ENCODE results near the gene COL19A1. TPM values are rescaled to one million over a fixed set of nuclear protein-coding genes. Genes with fewer than 3 reads are reported as not detected.

COL19A1 gene
- total and polyA plus RNA-seq, 4 donors: 0.09 to 4.4 (median 0.80) TPM; not detected in 1

DNA sequence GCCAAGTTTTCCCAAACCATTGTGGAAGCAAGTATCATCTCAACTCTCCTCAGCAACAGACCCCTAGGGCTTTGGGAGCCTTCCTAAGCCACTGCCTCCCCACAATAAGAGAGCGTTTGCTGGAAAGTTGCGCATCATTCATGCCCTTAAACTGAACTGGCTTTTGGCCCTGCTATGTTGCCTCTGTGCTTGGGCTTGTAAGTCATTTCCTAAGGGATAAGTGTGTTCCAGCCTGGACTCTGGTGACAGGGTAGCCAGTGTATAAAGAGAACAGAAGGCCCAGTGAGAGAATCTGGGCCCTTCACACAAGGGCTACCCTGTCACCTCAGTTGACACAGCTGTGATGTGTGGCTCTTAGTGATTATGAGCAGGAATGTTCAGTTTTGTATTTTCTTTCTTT, 358.7 kb downstream of the COL19A1 start:
- no peak overlapping the region for H3K4me3 ChIP-seq
- H3K9ac ChIP-seq (ENCODE audit: insufficient read depth in 1 of 2, low read length in 2 of 2): no peak overlapping the region
- no peaks in the 10 kb centered on the region for H3K9me3 ChIP-seq (ENCODE audit: control insufficient read depth in 4 of 4, insufficient read depth in 3 of 4, low read length in 3 of 4)
- H3K36me3 ChIP-seq (ENCODE audit: control insufficient read depth in 4 of 4, insufficient read depth in 4 of 4, low read length in 4 of 4): no peaks in the 10 kb centered on the region
- H3K27me3 ChIP-seq (ENCODE audit: control insufficient read depth in 3 of 3, insufficient read depth in 3 of 3, low read length in 2 of 3): peaks cover 0 to 10% (median 9%) of the 10 kb centered on the region in 3 donors
- no peaks in the 10 kb centered on the region for H3K4me1 ChIP-seq (ENCODE audit: control insufficient read depth in 5 of 5, insufficient read depth in 5 of 5, low read length in 5 of 5)
- DNase-seq (peak in 2 of 3 donors; percentile 16 to 27), ATAC-seq (ENCODE audit: insufficient read depth, low FRiP score) (no peak)
- 93 to 94% methylated on average over 2 of the region's 2 CpGs for WGBS, 2 donors
- TF ChIP-seq, protein P1, sequence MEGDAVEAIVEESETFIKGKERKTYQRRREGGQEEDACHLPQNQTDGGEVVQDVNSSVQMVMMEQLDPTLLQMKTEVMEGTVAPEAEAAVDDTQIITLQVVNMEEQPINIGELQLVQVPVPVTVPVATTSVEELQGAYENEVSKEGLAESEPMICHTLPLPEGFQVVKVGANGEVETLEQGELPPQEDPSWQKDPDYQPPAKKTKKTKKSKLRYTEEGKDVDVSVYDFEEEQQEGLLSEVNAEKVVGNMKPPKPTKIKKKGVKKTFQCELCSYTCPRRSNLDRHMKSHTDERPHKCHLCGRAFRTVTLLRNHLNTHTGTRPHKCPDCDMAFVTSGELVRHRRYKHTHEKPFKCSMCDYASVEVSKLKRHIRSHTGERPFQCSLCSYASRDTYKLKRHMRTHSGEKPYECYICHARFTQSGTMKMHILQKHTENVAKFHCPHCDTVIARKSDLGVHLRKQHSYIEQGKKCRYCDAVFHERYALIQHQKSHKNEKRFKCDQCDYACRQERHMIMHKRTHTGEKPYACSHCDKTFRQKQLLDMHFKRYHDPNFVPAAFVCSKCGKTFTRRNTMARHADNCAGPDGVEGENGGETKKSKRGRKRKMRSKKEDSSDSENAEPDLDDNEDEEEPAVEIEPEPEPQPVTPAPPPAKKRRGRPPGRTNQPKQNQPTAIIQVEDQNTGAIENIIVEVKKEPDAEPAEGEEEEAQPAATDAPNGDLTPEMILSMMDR (IDR thresholded peaks at IDR 0.05; ENCODE audit: control extremely low read depth, extremely low read depth): no peak
- no peak overlapping the region for H3K27ac ChIP-seq (ENCODE audit: low read depth in 1 of 2, low read length in 1 of 2)

DNA sequence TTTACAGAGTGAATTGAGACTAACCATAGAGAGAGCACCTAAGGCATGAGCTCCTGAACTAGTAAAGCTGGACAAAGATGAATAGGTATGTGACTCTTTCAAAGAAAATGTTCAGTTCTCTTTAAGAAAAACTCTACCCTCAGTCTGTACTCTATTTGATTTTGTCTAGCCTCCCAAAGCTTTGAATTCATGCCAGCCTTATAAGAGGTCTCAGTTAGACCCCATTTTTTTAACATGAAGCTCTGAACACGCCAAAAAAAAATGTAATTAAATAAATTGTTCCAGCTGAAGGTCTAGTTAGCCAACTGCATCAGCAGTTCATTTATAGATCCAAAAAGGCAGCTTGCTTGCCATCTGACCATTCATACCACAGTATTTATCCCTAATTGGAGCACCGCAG, 365.0 kb downstream of the COL19A1 start:
- ATAC-seq (ENCODE audit: insufficient read depth, low FRiP score) (no peak), DNase-seq (peak in 2 of 3 donors; percentile 55 to 61)
- no peaks in the 10 kb centered on the region for H3K36me3 ChIP-seq (ENCODE audit: control insufficient read depth in 4 of 4, insufficient read depth in 4 of 4, low read length in 4 of 4)
- no peak overlapping the region for H3K4me3 ChIP-seq
- peaks cover 0 to 2% (median 0%) of the 10 kb centered on the region in 4 donors for H3K9me3 ChIP-seq (ENCODE audit: control insufficient read depth in 4 of 4, insufficient read depth in 3 of 4, low read length in 3 of 4)
- H3K9ac ChIP-seq (ENCODE audit: insufficient read depth in 1 of 2, low read length in 2 of 2): no peak overlapping the region
- WGBS, 2 donors: 64 to 73% methylated on average over 2 of the region's 2 CpGs
- TF ChIP-seq, protein P1 (IDR thresholded peaks at IDR 0.05; ENCODE audit: control extremely low read depth, extremely low read depth): no peak
- H3K4me1 ChIP-seq (ENCODE audit: control insufficient read depth in 5 of 5, insufficient read depth in 5 of 5, low read length in 5 of 5): peaks cover 0 to 9% (median under 1%) of the 10 kb centered on the region in 5 donors
- no peak overlapping the region for H3K27ac ChIP-seq (ENCODE audit: low read depth in 1 of 2, low read length in 1 of 2)
- no peaks in the 10 kb centered on the region for H3K27me3 ChIP-seq (ENCODE audit: control insufficient read depth in 3 of 3, insufficient read depth in 3 of 3, low read length in 2 of 3)

DNA sequence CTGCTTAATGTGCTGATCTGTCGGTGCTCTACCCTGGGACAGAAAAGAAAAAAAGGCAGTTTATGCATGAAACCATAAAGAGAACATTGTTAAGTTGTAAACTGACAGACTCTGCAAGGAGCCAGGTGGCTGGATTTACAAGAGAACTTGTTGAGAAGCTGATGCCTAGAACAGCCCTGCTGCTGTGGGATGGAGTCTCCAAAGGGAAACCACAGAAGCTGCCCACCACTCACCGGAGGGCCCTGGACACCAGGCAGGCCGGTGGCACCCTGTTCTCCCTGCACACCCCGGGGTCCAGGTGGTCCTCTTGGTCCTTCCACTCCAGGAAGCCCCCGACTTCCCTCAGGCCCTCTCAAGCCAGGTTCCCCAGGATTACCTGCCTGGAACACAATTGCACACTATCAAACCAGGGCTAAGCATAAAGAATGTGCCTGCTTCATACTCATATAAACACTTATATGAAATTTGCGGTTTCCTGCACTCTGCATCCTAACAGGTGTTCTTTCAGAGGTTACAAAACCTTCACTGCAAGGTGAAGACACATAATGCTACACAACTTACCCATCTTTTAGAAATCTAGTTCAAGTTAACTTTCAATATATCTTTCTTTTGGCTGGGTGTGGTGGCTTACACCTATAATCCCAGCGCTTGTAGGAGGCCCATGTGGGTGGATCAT, 368.3 kb downstream of the COL19A1 start:
- Histone ChIP-seq H3K36me3 (ENCODE audit: control insufficient read depth in 4 of 4, insufficient read depth in 4 of 4, low read length in 4 of 4) (no peaks in the 10 kb centered on the region), H3K9ac (ENCODE audit: insufficient read depth in 1 of 2, low read length in 2 of 2) (no peak overlapping the region), H3K27ac (ENCODE audit: low read depth in 1 of 2, low read length in 1 of 2) (no peak overlapping the region), H3K4me1 (ENCODE audit: control insufficient read depth in 5 of 5, insufficient read depth in 5 of 5, low read length in 5 of 5) (peaks cover 0 to 9% (median 3%) of the 10 kb centered on the region in 5 donors), H3K4me3 (no peak overlapping the region), H3K27me3 (ENCODE audit: control insufficient read depth in 3 of 3, insufficient read depth in 3 of 3, low read length in 2 of 3) (peaks cover 0 to 3% (median 0%) of the 10 kb centered on the region in 3 donors), H3K9me3 (ENCODE audit: control insufficient read depth in 4 of 4, insufficient read depth in 3 of 4, low read length in 3 of 4) (peaks cover 0 to 2% (median 0%) of the 10 kb centered on the region in 4 donors)
- DNase-seq: no peak
- 90 to 94% methylated on average over 7 of the region's 7 CpGs for WGBS, 2 donors
- ATAC-seq (ENCODE audit: insufficient read depth, low FRiP score): no peak
- TF ChIP-seq, protein P1 (IDR thresholded peaks at IDR 0.05; ENCODE audit: control extremely low read depth, extremely low read depth): no peak
